HG03457 (cell line): ENCODE data around the gene KRT79.
"Not testable (repeated sequence)": the region's sequence is repeated elsewhere in the genome, so short reads cannot be mapped to it uniquely, and the experiment has no call there.

Experiments used
- ATAC-seq: cut with Tn5 transposase; IDR thresholded peaks from one replicate; pipeline ENCODE4 v1.9.1; 2021; ENCODE audit warnings: moderate number of reproducible peaks; ENCODE audit not compliant: unreplicated experiment

KRT79 gene

DNA sequence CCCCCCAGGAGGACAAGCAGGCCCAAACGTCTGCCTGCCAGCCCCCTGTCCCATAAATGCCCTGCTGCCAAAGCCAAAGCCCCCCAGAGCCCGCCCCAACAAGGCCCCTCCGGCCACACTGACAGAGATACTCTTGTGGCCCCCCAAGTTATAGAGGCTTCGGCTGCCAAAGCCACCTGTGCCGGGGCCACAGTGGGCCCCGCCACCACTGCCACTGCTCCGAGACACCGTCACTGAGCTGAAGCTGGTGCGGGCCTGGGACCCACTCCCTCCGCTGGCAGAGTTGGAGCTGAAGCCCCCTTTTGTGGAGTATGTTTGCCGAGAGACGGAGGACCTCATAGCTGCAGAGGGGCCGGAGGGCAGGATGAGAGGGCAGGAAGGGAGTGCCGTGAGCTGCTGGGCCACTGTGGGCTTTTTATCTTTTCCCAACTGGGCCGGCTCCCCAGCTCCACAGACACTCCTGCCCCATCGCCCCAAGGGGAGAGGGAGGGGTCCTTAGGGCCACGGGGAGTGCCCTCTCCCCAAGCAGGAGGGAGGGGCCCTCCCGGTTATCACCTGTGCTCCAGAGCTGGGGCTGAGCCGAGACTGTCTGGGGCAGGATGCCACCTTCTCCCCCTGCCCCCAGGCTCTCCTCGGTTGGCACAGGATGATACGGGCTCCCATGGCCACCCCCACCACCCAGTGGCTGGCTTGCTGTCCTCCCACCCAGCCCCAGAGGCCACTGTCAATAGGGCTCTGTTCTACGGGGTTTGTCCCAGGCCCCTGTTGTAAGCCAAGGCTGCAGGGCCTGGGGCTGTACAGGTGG, at the start of gene KRT79:
Gene KRT79, minus strand, starts transcription at position 390 of the 805 bp plus-strand sequence. Its CDS starts 51 bp downstream, at position 339.
- ATAC-seq, result no peak

DNA sequence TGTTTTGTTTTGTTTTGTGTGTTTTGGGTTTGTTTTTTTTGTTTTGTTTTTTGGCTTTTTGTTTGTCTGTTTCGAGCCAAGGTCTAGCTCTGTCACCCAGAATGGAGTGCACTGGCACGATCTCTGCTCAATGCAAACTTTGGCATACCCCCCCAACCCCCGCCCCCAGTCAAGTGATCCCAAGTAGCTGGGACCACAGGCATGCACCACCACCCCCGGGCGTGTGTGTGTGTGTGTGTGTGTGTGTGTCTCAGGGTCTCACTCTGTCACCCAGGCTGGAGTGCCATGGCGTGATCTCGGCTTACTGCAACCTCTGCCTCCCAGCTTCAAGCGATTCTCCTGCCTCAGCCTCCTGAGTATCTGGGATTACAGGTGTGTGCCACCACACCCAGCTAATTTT, 46.4 kb upstream of the KRT79 start:
- ATAC-seq, result not testable (repeated sequence)

DNA sequence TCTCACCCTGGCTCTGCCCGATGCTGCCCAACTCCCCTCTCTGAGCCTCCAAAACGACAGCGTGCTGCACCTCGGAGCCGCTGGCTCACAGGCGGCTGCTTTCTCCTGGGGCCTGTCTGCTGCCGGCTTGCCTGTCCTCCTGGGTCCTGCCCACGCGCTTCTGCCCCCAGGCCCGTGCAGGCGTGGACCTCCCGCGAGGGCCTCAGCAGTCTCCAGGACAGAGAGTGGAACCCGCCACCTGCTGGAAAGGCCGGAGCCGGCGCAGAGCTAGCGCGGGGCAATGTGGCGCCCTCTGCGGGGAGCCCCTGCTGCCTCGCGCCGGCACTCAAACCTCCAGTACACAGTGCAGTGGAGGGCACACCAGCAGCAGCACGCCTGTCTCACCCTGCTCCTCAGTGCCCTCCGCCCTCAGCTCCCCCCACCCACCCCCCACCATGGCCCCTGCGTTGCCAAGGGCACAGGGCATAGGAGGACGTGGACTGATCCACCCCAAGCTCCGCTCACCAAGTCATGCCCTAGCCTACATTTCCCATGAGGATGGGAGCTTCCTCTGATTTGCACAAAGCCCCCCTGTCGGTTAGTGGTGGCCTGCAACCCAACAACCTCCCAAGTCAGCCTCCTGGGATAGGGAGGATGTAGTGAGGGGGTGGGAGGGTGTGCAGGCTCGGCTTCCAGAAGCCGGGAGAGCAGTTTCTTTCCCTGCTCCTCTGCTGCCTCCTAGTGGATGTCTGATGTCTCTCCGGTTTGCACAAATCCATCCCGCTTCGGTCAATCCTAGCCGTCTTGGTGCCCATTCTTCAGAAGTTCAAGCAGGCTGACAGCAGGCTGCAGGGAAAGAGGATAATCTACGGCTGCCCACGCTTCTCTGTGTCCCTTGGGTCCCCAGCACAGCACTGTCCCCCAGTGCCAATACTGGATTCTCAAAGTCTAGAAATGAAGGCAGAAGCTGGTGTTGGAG, 45.6 kb upstream of the KRT79 start:
- no peak for ATAC-seq

DNA sequence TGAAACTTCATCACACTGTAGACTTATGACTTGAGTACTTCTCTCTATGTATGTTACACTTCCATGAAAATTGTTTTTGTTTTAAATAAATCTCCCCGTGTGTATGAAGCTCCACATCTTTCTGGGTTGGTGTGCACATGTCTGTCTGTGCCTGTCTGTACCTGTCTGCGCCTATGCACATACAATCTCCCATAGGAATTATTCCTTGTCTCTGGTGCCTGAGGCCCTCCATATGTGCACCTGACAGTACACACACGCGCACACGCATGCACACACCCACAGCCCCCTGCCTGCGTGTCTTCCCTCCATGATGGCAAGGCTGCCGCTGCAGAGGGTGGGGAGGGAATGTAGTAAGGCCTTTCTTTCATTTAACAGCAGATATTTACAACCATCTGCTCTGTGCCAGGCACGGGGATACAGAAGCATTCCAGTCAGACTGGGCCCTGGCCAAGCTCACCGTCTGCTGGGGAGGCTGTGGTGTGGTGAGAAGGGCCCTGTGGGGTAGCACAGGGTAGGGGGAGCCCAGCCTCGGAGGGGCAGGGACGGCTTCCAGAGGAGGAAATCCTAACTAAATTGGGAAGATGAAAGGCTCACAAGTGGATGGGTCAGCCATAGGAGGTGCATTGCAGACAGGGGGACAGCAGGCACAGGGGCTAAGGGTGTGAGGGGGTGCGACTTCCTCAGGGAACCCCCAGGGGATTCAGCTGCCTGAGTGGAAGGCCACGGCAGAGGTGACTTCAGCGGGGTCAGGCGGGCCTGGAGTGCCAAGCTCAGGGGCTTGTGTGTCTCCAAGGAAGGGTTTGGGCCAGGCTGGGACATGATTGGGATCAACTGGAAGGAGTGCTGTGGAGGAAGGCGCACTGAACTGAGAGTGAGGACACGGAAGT, 44.6 kb upstream of the KRT79 start:
- no peak for ATAC-seq

DNA sequence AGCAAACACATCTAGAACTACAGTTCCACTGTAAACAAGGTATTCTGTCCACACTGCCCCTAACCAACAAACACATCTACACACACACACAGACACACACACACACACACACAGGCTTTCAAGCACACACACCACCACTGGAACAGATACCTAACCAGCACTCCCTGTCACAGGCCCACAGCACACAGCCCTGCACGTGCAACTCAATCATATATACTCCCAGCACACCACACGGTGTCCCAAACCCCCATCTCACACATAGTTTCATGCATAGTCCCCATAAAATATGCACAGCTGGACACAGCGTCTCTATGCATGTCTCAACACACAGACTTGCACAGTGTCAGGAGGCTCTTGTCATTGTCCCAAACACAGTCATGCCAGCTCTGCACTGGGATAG, 43.1 kb upstream of the KRT79 start:
- no peak for ATAC-seq

DNA sequence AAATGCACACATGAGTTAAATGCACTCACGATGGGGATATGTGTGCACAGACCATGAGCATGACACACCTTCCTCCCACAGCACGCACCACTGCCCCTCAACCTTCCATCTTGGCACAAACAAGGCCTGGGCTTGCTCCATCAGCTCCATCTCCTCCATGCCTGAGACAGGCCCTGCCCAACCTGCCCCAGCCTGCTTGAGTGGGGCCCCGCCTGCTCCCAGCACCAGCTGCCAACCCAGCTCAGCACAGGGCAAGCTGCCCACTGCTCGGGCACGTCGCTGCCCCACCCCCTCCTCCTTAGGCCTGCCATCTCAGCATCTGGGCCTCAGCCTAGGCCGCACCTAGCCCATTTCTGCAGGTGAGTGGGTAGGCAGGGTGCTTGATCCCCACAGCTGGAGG, 42.3 kb upstream of the KRT79 start:
- no peak for ATAC-seq

DNA sequence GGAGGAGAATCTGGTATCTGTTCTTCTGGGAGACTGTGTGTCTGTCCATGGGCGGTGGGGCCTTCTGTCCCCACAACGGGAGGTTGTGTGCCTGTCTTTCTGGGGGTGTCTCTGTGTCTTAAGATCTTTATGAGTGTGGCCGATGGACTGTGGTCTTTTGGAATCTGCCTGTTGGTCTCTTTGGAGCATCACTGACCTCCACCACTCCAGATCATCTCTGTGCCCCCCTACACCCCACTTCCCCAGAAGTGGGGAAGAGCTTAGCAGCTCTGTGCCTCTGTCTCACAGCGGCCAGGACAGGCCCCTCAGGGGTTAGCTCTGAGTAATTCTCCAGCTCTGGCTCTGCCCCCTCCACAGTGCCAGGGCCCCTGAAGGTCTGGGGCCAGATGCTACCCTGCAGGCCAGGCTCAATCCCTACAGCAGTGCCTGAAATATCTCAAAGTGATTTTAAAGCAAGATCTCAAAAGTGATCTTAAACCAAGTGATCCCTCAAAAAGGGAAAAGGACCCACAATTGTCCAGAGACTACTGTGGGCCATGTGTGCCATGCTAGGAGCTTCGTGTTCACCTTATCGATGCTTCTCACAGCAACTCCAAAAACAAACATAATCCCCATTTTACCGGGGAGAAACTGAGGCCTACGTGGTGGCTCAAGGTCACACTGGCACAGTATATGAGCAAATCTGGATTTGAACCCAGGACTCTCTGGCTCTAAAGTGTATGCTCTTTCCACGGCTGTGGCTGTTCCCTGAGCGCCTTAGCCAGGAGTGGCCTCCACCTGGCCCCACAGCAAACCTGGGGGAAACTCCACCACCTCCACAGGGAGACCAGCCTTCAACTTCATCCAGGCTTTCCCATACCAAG, 40.7 kb upstream of the KRT79 start:
- no peak for ATAC-seq

DNA sequence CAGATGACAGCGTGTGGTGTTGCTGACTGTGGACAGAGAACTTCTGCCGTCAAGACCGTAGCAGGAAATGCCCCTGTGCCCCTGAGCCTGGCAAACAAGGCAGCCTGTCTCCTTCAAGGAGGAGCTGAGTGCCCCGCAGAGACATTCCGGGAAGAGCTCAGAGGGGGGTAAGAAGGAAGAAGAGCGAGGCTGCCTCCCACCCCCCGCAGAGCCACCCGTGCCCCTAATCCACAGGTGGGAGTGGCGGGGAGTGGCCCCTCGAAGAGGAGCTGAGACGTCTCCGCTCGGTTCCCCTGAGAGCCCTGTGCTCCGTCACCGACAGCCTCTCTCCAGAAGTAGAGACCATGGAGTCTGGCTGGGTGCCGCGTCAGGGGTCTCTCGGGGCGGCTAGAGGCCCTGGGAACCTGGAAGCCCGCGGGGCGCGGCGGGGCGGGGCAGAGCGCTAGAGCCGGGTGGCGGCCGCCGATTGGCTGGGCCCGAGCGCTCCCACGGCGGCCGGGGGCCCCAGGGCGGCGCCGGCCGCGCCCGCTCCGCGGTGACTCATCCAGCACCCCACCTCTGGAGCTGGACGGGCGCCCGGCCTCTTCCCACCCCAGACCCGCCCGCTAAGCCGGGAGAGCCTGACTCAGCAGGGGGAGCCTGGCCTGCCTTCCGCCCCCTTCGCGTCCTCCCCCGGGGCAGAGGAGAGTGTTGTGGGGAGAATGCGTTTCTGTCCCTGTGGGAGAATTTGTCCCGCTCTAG, 39.9 kb upstream of the KRT79 start:
- ATAC-seq, result no peak

DNA sequence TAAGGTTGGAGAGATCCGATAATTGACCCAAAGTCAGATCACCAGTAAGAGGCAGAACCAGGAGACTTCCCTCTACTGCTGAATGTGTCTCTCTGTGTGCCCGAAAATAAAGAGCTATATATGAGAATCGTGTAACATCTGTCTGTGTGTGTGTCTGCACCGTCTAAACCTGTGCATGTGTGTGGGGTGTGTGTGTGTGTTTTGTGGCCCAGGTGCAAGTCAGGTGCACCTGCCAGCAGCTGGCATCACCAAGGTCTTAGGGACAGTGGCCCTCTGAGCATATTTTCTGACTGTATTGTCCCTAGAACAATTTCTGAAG, 39.4 kb upstream of the KRT79 start:
- no peak for ATAC-seq

DNA sequence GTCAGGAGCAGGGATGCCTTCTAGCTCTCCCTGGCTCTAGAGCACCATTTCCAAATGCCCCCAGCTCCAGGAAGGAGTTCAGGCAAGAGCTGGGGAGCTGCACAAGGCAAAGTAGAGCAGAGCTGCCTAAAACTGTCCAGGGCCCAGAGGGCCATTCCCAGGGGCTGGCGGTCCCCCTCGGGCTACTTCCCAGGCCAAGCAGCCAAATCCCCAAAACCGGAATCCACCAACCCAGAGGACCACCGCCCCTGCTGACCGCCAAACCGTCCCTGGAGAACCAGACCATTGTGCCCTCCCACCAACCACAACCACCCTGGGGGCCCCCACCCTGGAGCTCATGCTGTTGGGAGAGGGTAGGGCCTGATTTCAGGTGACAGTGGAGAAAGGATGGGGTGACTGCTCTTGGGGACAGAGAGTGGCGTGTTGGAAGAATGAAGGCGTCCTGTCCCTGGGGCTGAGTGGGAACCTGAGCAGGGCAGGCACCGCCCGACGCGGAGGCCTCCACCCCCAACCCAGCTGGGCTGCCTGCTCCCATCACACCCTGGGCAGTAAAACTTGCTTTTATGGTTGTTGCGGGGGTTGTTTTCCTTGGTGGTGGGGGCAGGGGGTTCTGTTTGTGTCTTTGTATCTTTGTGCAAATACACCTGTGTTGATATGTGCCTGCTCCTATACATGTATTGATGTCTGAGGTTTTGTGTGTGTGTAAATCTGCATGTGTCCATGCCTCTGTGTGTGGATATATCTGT, 38.7 kb upstream of the KRT79 start:
- ATAC-seq, result no peak

DNA sequence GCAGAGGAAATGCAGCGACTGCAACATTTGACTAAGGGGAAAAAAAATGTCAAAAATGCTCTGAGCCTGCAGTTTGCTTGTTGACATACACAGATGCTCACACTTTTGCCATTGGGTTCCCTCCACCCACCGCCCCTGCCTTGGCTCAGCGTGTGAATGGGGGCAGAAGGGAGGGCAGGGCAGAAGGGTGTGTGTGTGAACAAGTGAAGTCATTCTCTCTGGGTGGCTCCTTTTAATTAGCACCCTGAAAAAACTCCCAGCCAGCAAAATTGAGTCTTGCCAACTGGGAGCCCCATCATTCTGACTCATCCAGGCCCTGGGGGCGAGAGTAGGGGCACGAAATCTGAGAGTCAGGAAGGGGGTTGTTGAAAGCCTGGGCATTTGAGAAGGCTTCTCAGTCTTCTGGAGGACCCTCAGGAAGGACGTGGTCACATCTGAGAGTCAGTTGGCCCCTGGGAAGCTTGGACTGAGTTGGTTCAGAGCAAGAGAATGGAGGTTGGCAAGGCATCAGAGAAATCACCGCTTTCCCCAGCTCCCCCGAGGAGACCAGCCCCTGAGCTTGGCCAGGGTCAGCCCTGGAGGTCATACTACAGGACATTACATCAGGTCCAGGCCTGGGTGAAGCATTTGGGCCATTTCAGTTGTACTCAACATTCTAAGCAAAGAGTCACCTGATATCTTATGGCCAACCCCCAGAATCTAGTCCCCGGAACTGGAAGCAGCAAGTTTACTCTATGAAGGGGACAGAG, 37.4 kb upstream of the KRT79 start:
- ATAC-seq, result no peak

DNA sequence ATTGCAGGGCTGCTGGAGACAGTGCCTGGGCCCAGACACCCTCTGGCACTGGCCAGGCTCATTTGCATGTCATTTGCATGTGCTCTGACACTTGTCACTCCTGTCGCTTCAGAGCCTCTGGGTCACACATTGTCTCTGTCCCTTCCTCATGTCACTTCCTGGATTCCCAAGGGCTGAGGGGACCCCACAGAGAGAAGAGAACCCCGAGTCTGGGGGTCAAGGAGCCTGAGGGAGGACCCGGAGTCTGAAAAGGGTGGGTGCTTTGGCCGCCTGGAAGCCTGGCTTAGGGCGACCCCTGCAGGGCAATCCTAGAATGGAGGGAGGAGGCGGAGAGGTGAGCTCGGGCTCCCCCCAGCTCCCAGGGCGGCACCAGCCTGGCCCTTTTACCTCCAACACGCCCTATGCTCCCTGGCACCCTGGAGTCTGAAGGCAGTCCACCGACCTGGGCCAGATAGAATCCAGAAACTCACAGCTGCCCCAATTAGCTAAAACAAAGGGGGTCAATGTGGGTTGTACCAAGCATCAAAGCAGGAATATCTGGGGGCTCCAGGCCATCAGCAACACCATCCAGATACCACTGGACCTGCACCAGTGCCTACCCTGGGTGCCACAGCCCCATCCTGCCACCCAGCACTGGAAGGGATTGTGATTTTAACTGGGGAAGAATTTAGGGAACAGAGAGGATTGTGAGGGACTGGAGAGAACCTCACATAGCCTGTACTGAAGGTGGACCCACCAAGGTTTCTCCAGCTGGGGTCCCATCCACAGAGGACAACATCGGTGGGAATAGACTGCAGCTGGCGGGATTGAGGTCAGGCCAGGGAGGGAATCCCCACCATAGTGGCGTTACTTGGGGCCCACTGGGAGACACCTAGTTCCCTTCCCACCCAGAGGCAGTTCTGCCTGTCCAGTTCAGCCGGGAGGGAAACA, 36.5 kb upstream of the KRT79 start:
- peak; percentile 53 for ATAC-seq

DNA sequence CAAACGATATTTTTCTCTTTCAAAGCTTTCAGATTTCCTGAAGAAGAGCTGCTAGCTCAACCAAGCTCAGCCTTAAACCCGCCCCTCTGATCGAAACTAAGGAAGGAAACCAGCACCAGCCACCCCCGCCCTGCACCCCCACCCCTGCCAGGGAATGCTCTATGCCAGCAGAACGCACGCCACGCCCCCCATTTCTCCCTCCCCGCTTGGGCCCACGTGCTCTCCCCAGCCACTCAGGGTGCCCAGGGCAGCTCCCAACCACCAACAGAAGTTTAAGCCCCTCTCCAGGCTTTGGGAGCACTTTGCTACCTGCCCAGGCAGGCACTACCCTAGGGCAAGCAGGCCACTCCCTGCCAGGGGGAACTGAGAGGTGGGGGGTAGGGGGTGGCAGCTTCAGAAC, 33.5 kb upstream of the KRT79 start:
- no peak for ATAC-seq

DNA sequence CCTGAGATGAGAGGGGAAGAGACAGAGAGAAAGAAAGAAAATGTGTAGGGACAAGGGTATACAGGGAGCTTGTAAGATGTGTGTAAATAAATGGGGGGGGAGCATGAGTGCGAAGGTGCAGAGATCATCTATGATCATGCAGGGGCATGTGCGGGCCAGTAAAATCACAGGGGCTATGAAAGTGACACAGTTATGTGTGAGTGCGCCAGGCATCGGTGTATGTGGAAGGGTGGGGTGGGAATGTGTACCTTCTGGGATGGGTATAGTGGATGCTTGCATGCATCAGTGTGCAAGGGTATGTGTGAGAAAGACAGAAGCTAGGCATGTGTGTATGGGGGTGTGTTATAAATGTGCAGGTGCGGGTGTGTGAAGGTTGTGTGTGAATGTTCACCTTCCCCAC, 33.0 kb upstream of the KRT79 start:
- no peak for ATAC-seq

DNA sequence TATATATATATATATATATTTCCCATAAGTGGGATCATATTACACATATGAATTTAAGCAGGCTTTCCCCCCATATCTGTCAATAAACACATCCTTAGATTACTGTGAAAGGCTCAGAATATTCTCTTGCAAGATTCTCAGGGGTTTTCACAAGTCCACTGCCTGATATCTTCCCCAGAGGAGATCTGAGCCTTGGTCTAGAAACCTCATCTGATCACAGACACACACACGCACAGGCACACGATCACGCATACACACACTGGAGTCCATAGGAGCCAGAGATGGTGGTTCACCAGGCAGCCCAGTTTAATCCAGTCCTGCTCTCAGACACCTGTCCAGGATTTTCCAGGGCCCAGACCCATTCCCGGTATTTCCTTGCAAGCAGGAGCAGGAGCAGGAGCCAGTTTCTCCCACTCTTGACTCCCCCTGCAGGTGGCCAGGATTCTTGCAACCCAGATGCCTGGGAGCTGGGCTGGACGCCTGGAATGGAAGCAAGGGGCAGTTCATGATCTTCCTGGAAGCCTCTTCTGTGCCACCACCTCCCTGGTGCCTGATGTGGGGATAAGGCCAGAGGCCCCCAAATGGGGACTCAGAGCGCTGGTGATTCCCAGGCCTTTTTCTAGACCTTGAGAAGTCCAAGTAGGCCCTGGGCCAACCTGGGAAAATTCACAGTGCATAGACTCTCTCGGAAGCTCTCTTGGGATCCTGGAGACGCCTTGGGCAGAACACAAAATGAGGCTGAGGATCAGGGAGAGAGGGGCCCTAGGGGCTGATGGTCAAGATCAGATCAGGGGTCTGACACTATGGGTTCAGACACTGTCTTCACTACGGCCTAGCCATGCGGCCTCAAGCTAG, 31.2 kb upstream of the KRT79 start:
- no peak for ATAC-seq

DNA sequence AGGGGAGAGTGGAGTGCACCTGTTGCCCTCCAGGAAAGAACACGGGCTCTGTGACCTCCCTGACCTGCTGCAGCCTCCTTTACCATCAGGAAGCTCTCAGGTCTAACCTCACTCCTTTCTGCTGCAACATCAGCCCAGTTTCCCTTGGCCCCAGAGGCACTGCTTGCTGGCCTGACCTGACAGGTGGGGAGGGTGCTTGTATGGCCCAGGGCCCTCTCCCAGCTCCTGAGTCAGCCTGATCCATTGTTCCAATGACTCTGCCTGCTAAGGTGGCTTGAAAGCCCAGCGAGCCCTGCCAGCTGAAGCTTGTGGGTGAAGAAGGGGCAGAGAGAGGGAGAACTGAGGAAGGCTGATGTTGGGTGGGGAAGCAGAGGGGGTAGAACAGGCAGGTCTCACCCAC, 27.9 kb upstream of the KRT79 start:
- ATAC-seq, result no peak
